ENCODE data around the gene OPCML. TPM values are rescaled to one million over a fixed set of nuclear protein-coding genes. Genes with fewer than 3 reads are reported as not detected.

Gene OPCML
- total and polyA plus RNA-seq, 4 donors = under 0.01 to 0.01 TPM; not detected in 2

- DNase-seq (ENCODE audit: low spot score) = no peak
- H3K36me3 ChIP-seq (ENCODE audit: control insufficient read depth in 4 of 4, insufficient read depth in 3 of 4, low read depth in 1 of 4, low read length in 3 of 4) = no peaks in the 10 kb centered on the region
- H3K9me3 ChIP-seq (ENCODE audit: control insufficient read depth in 4 of 4, low read length in 3 of 4) = no peaks in the 10 kb centered on the region
- no peaks in the 10 kb centered on the region for H3K27me3 ChIP-seq (ENCODE audit: control insufficient read depth in 4 of 4, insufficient read depth in 4 of 4, low read length in 3 of 4)
- 60% methylated on average over 3 of the region's 3 CpGs for WGBS
- TF ChIP-seq NR2F2 (IDR thresholded peaks at IDR 0.05) = no peak
- TF ChIP-seq SP1 (IDR thresholded peaks at IDR 0.05) = no peak
- TF ChIP-seq FOXA1 (IDR thresholded peaks at IDR 0.05) = no peak
- TF ChIP-seq, protein P1, sequence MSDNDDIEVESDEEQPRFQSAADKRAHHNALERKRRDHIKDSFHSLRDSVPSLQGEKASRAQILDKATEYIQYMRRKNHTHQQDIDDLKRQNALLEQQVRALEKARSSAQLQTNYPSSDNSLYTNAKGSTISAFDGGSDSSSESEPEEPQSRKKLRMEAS (IDR thresholded peaks at IDR 0.05) = no peak
- TF ChIP-seq, protein P2, sequence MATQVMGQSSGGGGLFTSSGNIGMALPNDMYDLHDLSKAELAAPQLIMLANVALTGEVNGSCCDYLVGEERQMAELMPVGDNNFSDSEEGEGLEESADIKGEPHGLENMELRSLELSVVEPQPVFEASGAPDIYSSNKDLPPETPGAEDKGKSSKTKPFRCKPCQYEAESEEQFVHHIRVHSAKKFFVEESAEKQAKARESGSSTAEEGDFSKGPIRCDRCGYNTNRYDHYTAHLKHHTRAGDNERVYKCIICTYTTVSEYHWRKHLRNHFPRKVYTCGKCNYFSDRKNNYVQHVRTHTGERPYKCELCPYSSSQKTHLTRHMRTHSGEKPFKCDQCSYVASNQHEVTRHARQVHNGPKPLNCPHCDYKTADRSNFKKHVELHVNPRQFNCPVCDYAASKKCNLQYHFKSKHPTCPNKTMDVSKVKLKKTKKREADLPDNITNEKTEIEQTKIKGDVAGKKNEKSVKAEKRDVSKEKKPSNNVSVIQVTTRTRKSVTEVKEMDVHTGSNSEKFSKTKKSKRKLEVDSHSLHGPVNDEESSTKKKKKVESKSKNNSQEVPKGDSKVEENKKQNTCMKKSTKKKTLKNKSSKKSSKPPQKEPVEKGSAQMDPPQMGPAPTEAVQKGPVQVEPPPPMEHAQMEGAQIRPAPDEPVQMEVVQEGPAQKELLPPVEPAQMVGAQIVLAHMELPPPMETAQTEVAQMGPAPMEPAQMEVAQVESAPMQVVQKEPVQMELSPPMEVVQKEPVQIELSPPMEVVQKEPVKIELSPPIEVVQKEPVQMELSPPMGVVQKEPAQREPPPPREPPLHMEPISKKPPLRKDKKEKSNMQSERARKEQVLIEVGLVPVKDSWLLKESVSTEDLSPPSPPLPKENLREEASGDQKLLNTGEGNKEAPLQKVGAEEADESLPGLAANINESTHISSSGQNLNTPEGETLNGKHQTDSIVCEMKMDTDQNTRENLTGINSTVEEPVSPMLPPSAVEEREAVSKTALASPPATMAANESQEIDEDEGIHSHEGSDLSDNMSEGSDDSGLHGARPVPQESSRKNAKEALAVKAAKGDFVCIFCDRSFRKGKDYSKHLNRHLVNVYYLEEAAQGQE (IDR thresholded peaks at IDR 0.05) = no peak
- no peak for TF ChIP-seq TAF1 (conservative IDR thresholded peaks at IDR 0.05)
- TF ChIP-seq RAD21 (IDR thresholded peaks at IDR 0.05) = no peak
- no peak for TF ChIP-seq FOXA2 (IDR thresholded peaks at IDR 0.05)
- no peak for TF ChIP-seq HNF4A (conservative IDR thresholded peaks at IDR 0.05)
- H3K27ac ChIP-seq (ENCODE audit: low read depth in 1 of 2, low read length in 2 of 2) = no peak overlapping the region
- H3K4me1 ChIP-seq (ENCODE audit: control insufficient read depth in 4 of 4, insufficient read depth in 4 of 4, low read length in 3 of 4) = no peaks in the 10 kb centered on the region
- H3K9ac ChIP-seq (ENCODE audit: low read depth in 1 of 2, low read length in 2 of 2) = no peak overlapping the region
- H3K4me3 ChIP-seq (ENCODE audit: low read depth in 1 of 3, low read length in 3 of 3) = no peak overlapping the region
These were observed 277.7 kb downstream of the OPCML start for GRCh38 chr11:133254601-133255000.

GRCh38 chr11:133253570-133253969 is 278.7 kb downstream of the OPCML start:
- TF ChIP-seq, protein P3, sequence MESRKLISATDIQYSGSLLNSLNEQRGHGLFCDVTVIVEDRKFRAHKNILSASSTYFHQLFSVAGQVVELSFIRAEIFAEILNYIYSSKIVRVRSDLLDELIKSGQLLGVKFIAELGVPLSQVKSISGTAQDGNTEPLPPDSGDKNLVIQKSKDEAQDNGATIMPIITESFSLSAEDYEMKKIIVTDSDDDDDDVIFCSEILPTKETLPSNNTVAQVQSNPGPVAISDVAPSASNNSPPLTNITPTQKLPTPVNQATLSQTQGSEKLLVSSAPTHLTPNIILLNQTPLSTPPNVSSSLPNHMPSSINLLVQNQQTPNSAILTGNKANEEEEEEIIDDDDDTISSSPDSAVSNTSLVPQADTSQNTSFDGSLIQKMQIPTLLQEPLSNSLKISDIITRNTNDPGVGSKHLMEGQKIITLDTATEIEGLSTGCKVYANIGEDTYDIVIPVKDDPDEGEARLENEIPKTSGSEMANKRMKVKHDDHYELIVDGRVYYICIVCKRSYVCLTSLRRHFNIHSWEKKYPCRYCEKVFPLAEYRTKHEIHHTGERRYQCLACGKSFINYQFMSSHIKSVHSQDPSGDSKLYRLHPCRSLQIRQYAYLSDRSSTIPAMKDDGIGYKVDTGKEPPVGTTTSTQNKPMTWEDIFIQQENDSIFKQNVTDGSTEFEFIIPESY (IDR thresholded peaks at IDR 0.05) = no peak
- TF ChIP-seq NR2F2 (IDR thresholded peaks at IDR 0.05) = no peak
- no peak for TF ChIP-seq EGR1 (IDR thresholded peaks at IDR 0.05; ENCODE audit: low read depth in 2 of 2)
- TF ChIP-seq, protein P2 (IDR thresholded peaks at IDR 0.05) = no peak
- no peak for TF ChIP-seq TAF1 (conservative IDR thresholded peaks at IDR 0.05)
- TF ChIP-seq FOXA2 (IDR thresholded peaks at IDR 0.05) = no peak
- no peak for TF ChIP-seq HNF4G (IDR thresholded peaks at IDR 0.05)
- no peak for TF ChIP-seq CTCF (IDR thresholded peaks at IDR 0.05; ENCODE audit: low read depth, low read length, missing input control)
- TF ChIP-seq RXRA (IDR thresholded peaks at IDR 0.05) = no peak
- 88% methylated on average over 3 of the region's 3 CpGs for WGBS
- no peaks in the 10 kb centered on the region for H3K4me1 ChIP-seq (ENCODE audit: control insufficient read depth in 4 of 4, insufficient read depth in 4 of 4, low read length in 3 of 4)
- no peaks in the 10 kb centered on the region for H3K36me3 ChIP-seq (ENCODE audit: control insufficient read depth in 4 of 4, insufficient read depth in 3 of 4, low read depth in 1 of 4, low read length in 3 of 4)
- H3K27me3 ChIP-seq (ENCODE audit: control insufficient read depth in 4 of 4, insufficient read depth in 4 of 4, low read length in 3 of 4) = no peaks in the 10 kb centered on the region
- H3K4me3 ChIP-seq (ENCODE audit: low read depth in 1 of 3, low read length in 3 of 3) = no peak overlapping the region
- H3K9me3 ChIP-seq (ENCODE audit: control insufficient read depth in 4 of 4, low read length in 3 of 4) = no peaks in the 10 kb centered on the region
- no peak overlapping the region for H3K9ac ChIP-seq (ENCODE audit: low read depth in 1 of 2, low read length in 2 of 2)
- no peak for DNase-seq (ENCODE audit: low spot score)
- H3K27ac ChIP-seq (ENCODE audit: low read depth in 1 of 2, low read length in 2 of 2) = no peak overlapping the region
